Spleen (tissue), 11 donors: ENCODE measurements around the gene PRSS22. TPM values are rescaled to one million over a fixed set of nuclear protein-coding genes. Genes with fewer than 3 reads are reported as not detected.
A peak's percentile ranks its signal among the peaks of the same experiment; 100 is the strongest.

ENCODE experiments used
- DNase-seq: peaks from one replicate; pipeline ENCODE4 v3.0.0-alpha.2; 2020
- H3K27ac ChIP-seq, 8 donors: fragments of 200-600 bp; sonication (generic) in 7 of 8; 1 replicate in 4 of 8; 2 replicates in 4 of 8; pipeline versions ENCODE4 v1.5.0 to v1.8.0; 2016 to 2021; ENCODE audit warnings: inconsistent platforms in 4 of 8, mild to moderate bottlenecking in 4 of 8, moderate library complexity in 1 of 8
- H3K27me3 ChIP-seq, 7 donors: fragments of 200-600 bp; sonication (generic) in 6 of 7; replicated peaks in 1 of 7; 1 replicate in 4 of 7; 2 replicates in 3 of 7; pipeline versions ENCODE4 v1.5.0 to v1.8.0; 2016 to 2021; ENCODE audit warnings: inconsistent platforms in 3 of 7, mild to moderate bottlenecking in 1 of 7
- H3K36me3 ChIP-seq, 6 donors: fragments of 200-600 bp; sonication (generic) in 5 of 6; 1 replicate in 4 of 6; 2 replicates in 2 of 6; pipeline versions ENCODE4 v1.5.0 to v1.8.0; 2016 to 2021; ENCODE audit warnings: inconsistent platforms in 2 of 6
- H3K4me1 ChIP-seq, 6 donors: fragments of 200-600 bp; sonication (generic) in 5 of 6; 1 replicate in 3 of 6; 2 replicates in 3 of 6; pipeline versions ENCODE4 v1.5.0 to v1.8.0; 2016 to 2021; ENCODE audit warnings: inconsistent platforms in 3 of 6
- H3K4me3 ChIP-seq, 8 donors: fragments of 200-600 bp; sonication (generic) in 7 of 8; 1 replicate in 4 of 8; 2 replicates in 4 of 8; pipeline versions ENCODE4 v1.5.0 to v1.8.0; 2016 to 2021; ENCODE audit warnings: inconsistent platforms in 4 of 8, mild to moderate bottlenecking in 4 of 8, moderate library complexity in 2 of 8
- H3K9me3 ChIP-seq, 8 donors: fragments of 200-600 bp; sonication (generic) in 7 of 8; 1 replicate in 4 of 8; 2 replicates in 4 of 8; pipeline versions ENCODE4 v1.5.0 to v1.8.0; 2016 to 2021; ENCODE audit warnings: inconsistent platforms in 4 of 8
- CTCF ChIP-seq, 11 experiments: fragments of 200-600 bp in 7 of 11; fragments of 450-650 bp in 4 of 11; sonication (generic) in 4 of 11; IDR thresholded peaks in 8 of 11; conservative IDR thresholded peaks in 3 of 11; 1 replicate in 7 of 11; 2 replicates in 4 of 11; pipeline versions ENCODE4 v1.4.0 to v1.8.0; 2016 to 2021; ENCODE audit warnings: antibody characterized with exemption in 11 of 11, inconsistent platforms in 4 of 11, mild to moderate bottlenecking in 1 of 11
- POLR2A ChIP-seq, 3 donors: fragments of 450-650 bp; IDR thresholded peaks; one replicate each; pipeline ENCODE4 v1.5.1; 2017; ENCODE audit warnings: antibody characterized with exemption in 3 of 3, mild to moderate bottlenecking in 1 of 3
- POLR2AphosphoS5 ChIP-seq, 3 donors: sonication (generic); formaldehyde crosslinking; IDR thresholded peaks; one replicate each; pipeline ENCODE4 v1.5.1; 2017; ENCODE audit warnings: antibody characterized with exemption in 3 of 3
- WGBS, 5 donors: extraction: QIAGEN DNeasy Blood & Tissue Kit in 3 of 5; methylation state at CpG; one replicate each; pipeline versions ENCODE4 v1.1.5 to v1.1.7; 2013 to 2018; 5-methylcytosine and 5-hydroxymethylcytosine counted together
- intact Hi-C: fragments of 100-400 bp; cut with DNase I; formaldehyde crosslinking; loops from one replicate; pipeline ENCODE4 v1.15.0; 2023; ENCODE audit warnings: low total_unique reads
- polyA plus RNA-seq, 3 donors: library from polyadenylated mRNA; stranded (reverse); fragments of 200-250 nt; gene quantifications; one replicate each; pipeline ENCODE4 v1.2.1, GENCODE V29; 2013
- total RNA-seq, 7 donors: library from RNA; depleted of rRNA in 3 of 7; stranded (reverse); fragments of >200 nt in 3 of 7; fragmentation: NEBNext Ultra II Directional in 4 of 7; extraction: Animal tissue kit (Norgen Biotek cat#: 25700) in 4 of 7; gene quantifications; one replicate each; pipeline versions ENCODE4 v1.1.0 to v1.2.1, GENCODE V29; 2016 to 2021
- donor health status: healthy with polysubstance abuse.
- donor health status: DM: no; HTN: no; CAD: no; lungs with moderate emphysema.
- donor health status: DM: no; HTN: no; CAD: no.
- donor health status: Bipolar disorder and iron deficiency.
- donor health status: healthy.
- donor health status: DM: no; HTN: no; CAD: no.
- donor health status: DM: yes; HTN: yes; CAD: no.

Gene PRSS22
- total and polyA plus RNA-seq, 10 donors = 0.19 to 0.60 (median 0.33) TPM; not detected in 7

- intact Hi-C loops = no loop called here
- Histone ChIP-seq H3K9me3 (no peaks in the 10 kb centered on the region), H3K27ac (no peak overlapping the region), H3K4me3 (no peak overlapping the region), H3K36me3 (peaks cover 0 to 44% (median 13%) of the 10 kb centered on the region in 6 donors), H3K4me1 (peaks cover 6 to 49% (median 30%) of the 10 kb centered on the region in 6 donors), H3K27me3 (no peaks in the 10 kb centered on the region)
- WGBS, 5 donors = 87 to 95% (median 94%) methylated on average over 10 to 31 of the region's 31 CpGs
- no peak for DNase-seq
- no peak for TF ChIP-seq POLR2A (IDR thresholded peaks at IDR 0.05)
- no peak for TF ChIP-seq POLR2AphosphoS5 (IDR thresholded peaks at IDR 0.05)
- no peak for TF ChIP-seq CTCF (IDR thresholded peaks at IDR 0.05 in 8 of 11, conservative IDR thresholded peaks at IDR 0.05 in 3 of 11)
These were observed 36.3 kb upstream of the PRSS22 start for GRCh38 chr16:2894231-2894630.

DNA sequence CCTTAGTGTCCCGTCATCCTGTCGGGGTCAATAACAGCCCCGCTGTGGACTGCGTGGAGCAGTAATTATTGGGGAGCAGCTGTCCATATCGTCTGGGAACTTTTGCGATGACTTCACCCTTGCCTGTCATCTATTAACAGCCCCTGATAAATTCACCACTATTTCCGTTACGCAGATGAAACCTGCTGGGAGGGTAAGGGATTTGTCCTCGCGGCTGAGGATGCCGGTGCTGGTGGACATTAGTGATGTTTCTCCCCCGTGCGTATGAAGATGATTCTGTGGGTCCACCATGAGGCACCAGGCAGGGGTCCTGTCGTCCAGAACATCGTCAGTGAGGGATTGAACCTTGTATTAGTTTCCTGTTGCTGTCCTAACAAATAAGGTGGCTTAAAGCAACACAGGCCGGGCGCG, 26.1 kb upstream of the PRSS22 start:
- TF ChIP-seq POLR2A (IDR thresholded peaks at IDR 0.05) (no peak), CTCF (IDR thresholded peaks at IDR 0.05 in 8 of 11, conservative IDR thresholded peaks at IDR 0.05 in 3 of 11) (no peak), POLR2AphosphoS5 (IDR thresholded peaks at IDR 0.05) (peak in 1 of 3 donors; percentile 9)
- peaks cover 0 to 7% (median 2%) of the 10 kb centered on the region in 8 donors for H3K9me3 ChIP-seq
- WGBS, 5 donors = 60 to 72% (median 66%) methylated on average over 15 to 18 of the region's 18 CpGs
- no peaks in the 10 kb centered on the region for H3K36me3 ChIP-seq
- intact Hi-C loops = no loop called here
- H3K4me1 ChIP-seq = peaks cover 6 to 32% (median 15%) of the 10 kb centered on the region in 6 donors
- peak overlapping the region in 6 of 8 donors; percentile 94 to 96 (median 95) for H3K27ac ChIP-seq
- H3K4me3 ChIP-seq = peak overlapping the region; percentile 59 to 87 (median 75)
- peak; percentile 47 for DNase-seq
- no peaks in the 10 kb centered on the region for H3K27me3 ChIP-seq

- Histone ChIP-seq H3K27me3 (no peaks in the 10 kb centered on the region), H3K36me3 (no peaks in the 10 kb centered on the region), H3K4me3 (peak overlapping the region; percentile 59 to 87 (median 75)), H3K4me1 (peaks cover 6 to 32% (median 15%) of the 10 kb centered on the region in 6 donors), H3K9me3 (peaks cover 0 to 7% (median 2%) of the 10 kb centered on the region in 8 donors), H3K27ac (peak overlapping the region; percentile 84 to 96 (median 94))
- 0 to 2% (median 1%) methylated on average over 9 to 31 of the region's 31 CpGs for WGBS, 5 donors
- intact Hi-C loops = no loop called here
- TF ChIP-seq POLR2A (IDR thresholded peaks at IDR 0.05) (no peak), CTCF (IDR thresholded peaks at IDR 0.05 in 8 of 11, conservative IDR thresholded peaks at IDR 0.05 in 3 of 11) (no peak), POLR2AphosphoS5 (IDR thresholded peaks at IDR 0.05) (no peak)
- DNase-seq = no peak
These were observed 25.5 kb upstream of the PRSS22 start for GRCh38 chr16:2883458-2883908.

DNA sequence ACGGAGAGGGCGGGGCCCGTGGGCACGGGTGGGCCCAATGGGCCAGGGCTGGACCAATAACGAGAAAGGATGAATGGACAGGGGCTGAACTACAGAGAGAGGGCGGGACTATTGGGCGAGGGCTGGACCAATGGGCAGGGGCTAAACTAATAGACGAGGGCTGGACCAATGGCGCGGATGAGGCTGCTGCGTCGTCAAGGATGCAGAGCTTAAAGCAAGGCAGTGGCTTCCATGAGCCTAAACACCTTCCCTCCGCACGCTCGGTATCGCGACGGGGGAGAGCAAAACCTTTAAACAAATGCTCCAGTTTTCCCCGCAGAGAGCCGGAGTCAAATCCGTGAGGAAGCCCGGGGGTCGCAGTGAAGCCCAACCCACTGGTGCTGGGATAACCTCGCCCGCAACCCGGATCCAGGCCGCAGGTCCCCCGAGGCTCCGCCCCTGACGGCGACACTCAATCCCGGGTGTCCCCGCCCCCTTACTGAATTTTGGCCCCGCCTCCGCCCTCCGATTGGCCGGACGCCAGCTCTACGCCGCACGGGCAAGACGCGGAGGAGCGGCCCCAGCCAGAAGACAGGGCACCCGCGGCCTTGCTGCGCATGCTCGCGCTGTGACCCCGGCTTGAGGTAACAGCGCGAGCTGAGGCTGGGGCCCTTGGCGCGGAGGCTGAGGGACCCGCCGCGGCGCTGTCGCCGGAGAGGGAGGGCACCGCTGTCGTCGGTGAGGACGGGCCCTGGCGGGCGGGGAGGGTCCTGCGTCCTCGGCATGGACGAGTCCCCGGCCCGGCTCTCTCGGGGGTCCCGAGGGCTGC, 24.9 kb upstream of the PRSS22 start, which contains the start of gene FLYWCH2:
Gene FLYWCH2, plus strand, starts transcription at position 566 of the 808 bp plus-strand sequence. CDS start 13,235 bp downstream, outside the sequence.
- Histone ChIP-seq H3K27me3 (no peaks in the 10 kb centered on the region), H3K36me3 (no peaks in the 10 kb centered on the region), H3K27ac (peak within 1 kb of the TSS; percentile 84 to 96 (median 94)), H3K9me3 (peaks cover 0 to 7% (median 2%) of the 10 kb centered on the region in 8 donors), H3K4me1 (peaks cover 6 to 32% (median 15%) of the 10 kb centered on the region in 6 donors), H3K4me3 (peak within 1 kb of the TSS; percentile 59 to 87 (median 75))
- intact Hi-C loops = no loop called here
- TF ChIP-seq POLR2A (IDR thresholded peaks at IDR 0.05) = peak in 1 of 3 donors; percentile 50
- peak in 9 of 11 experiments; percentile 3 to 43 (median 25) for TF ChIP-seq CTCF (IDR thresholded peaks at IDR 0.05 in 8 of 11, conservative IDR thresholded peaks at IDR 0.05 in 3 of 11)
- peak; percentile 91 to 96 (median 95) for TF ChIP-seq POLR2AphosphoS5 (IDR thresholded peaks at IDR 0.05)
- DNase-seq = peak; percentile 100
- 0% methylated on average over 33 to 73 of the region's 73 CpGs for WGBS, 5 donors
